Measurements from ENCODE around the gene ABCD1. TPM values are rescaled to one million over a fixed set of nuclear protein-coding genes. Genes with fewer than 3 reads are reported as not detected.
"Not testable (repeated sequence)": the region's sequence is repeated elsewhere in the genome, so short reads cannot be mapped to it uniquely, and the experiment has no call there.

ABCD1 gene
- total RNA-seq, 3 donors from 2014 or later, result 10.2 to 27.8 (median 10.5) TPM

GRCh38 chrX:153702336-153703035 lies 22.2 kb upstream of the ABCD1 start:
- no peak for DNase-seq (ENCODE audit: low spot score in 2 of 2)
- Histone ChIP-seq H3K27ac (peak overlapping the region in 1 of 2 donors; percentile 38), H3K27me3 (peaks cover 3 to 23% of the 10 kb centered on the region in 2 donors), H3K9me3 (no peaks in the 10 kb centered on the region), H3K4me1 (no peaks in the 10 kb centered on the region), H3K4me3 (no peak overlapping the region), H3K36me3 (no peaks in the 10 kb centered on the region)
- no peak for TF ChIP-seq POLR2A (IDR thresholded peaks at IDR 0.05)
- no peak for TF ChIP-seq POLR2AphosphoS5 (IDR thresholded peaks at IDR 0.05)
- intact Hi-C loops (cut with DNase I; ENCODE audit: low total_unique reads), result no loop called here

- Histone ChIP-seq H3K27ac (peak overlapping the region in 1 of 2 donors; percentile 38), H3K27me3 (peaks cover 3 to 24% of the 10 kb centered on the region in 2 donors), H3K9me3 (no peaks in the 10 kb centered on the region), H3K36me3 (no peaks in the 10 kb centered on the region), H3K4me3 (no peak overlapping the region), H3K4me1 (no peaks in the 10 kb centered on the region)
- TF ChIP-seq, protein P1, sequence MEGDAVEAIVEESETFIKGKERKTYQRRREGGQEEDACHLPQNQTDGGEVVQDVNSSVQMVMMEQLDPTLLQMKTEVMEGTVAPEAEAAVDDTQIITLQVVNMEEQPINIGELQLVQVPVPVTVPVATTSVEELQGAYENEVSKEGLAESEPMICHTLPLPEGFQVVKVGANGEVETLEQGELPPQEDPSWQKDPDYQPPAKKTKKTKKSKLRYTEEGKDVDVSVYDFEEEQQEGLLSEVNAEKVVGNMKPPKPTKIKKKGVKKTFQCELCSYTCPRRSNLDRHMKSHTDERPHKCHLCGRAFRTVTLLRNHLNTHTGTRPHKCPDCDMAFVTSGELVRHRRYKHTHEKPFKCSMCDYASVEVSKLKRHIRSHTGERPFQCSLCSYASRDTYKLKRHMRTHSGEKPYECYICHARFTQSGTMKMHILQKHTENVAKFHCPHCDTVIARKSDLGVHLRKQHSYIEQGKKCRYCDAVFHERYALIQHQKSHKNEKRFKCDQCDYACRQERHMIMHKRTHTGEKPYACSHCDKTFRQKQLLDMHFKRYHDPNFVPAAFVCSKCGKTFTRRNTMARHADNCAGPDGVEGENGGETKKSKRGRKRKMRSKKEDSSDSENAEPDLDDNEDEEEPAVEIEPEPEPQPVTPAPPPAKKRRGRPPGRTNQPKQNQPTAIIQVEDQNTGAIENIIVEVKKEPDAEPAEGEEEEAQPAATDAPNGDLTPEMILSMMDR (IDR thresholded peaks at IDR 0.05), result no peak
- TF ChIP-seq POLR2A (IDR thresholded peaks at IDR 0.05) (no peak), POLR2AphosphoS5 (IDR thresholded peaks at IDR 0.05) (no peak)
- intact Hi-C loops (cut with DNase I; ENCODE audit: low total_unique reads), result no loop called here
- DNase-seq (ENCODE audit: low spot score in 2 of 2), result peak in 1 of 2 donors; percentile 65
Observed at GRCh38 chrX:153703036-153703370, 21.7 kb upstream of the ABCD1 start.

GRCh38 chrX:153704021-153704526 lies 20.6 kb upstream of the ABCD1 start:
- H3K9me3 ChIP-seq, result no peaks in the 10 kb centered on the region
- DNase-seq (ENCODE audit: low spot score in 2 of 2), result no peak
- TF ChIP-seq, protein P1 (IDR thresholded peaks at IDR 0.05), result no peak
- no peak for TF ChIP-seq POLR2A (IDR thresholded peaks at IDR 0.05)
- no peak for TF ChIP-seq POLR2AphosphoS5 (IDR thresholded peaks at IDR 0.05)
- intact Hi-C loops (cut with DNase I; ENCODE audit: low total_unique reads), result no loop called here
- H3K27me3 ChIP-seq, result peaks cover 3 to 23% of the 10 kb centered on the region in 2 donors
- H3K4me3 ChIP-seq, result no peak overlapping the region
- H3K4me1 ChIP-seq, result no peaks in the 10 kb centered on the region
- no peaks in the 10 kb centered on the region for H3K36me3 ChIP-seq
- H3K27ac ChIP-seq, result peak overlapping the region in 1 of 2 donors; percentile 19

DNA sequence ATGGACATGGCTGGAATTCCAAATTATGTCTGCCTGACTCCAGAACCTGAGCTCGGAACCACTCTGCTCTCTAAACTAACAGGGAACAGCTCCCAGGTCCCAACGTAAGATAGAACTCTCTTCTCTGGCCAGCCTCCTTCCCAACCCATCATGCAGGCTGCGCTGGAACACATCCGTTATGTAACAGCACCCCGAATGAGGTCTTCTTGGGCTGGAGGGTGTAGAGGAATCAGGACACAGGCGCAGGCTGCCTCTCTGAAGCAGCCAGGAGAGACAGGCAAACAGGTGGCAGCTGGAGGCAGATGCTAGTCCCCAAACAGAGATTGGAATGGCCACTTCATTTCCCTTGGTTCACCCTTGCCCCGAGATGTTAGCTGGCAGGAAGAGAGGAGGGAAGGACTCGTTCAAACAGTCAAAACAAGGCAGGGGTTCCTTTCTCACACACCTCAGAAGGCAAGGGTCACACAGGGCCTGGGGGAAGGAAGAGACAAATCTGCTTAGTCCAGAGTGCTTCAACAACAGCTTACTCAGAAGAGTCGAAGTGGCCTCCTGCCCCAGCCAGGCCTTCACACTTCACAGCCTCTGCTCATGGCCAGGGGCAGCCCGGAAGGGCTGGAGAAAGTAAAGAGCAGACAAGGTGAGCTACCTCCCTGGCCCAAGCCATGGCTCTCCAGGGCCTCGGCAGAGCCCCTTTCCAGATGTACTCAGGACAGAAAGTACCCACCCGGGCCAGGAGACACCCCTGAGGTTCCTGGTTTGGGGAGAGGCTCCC lies 19.8 kb upstream of the ABCD1 start:
- H3K9me3 ChIP-seq; DNase-seq (ENCODE audit: low spot score in 2 of 2); intact Hi-C loops (cut with DNase I; ENCODE audit: low total_unique reads); H3K4me3 ChIP-seq; H3K36me3 ChIP-seq; H3K4me1 ChIP-seq: not testable (repeated sequence)
- peak overlapping the region in 1 of 2 donors; percentile 19 for H3K27ac ChIP-seq
- peaks cover 3 to 23% of the 10 kb centered on the region in 2 donors for H3K27me3 ChIP-seq

DNA sequence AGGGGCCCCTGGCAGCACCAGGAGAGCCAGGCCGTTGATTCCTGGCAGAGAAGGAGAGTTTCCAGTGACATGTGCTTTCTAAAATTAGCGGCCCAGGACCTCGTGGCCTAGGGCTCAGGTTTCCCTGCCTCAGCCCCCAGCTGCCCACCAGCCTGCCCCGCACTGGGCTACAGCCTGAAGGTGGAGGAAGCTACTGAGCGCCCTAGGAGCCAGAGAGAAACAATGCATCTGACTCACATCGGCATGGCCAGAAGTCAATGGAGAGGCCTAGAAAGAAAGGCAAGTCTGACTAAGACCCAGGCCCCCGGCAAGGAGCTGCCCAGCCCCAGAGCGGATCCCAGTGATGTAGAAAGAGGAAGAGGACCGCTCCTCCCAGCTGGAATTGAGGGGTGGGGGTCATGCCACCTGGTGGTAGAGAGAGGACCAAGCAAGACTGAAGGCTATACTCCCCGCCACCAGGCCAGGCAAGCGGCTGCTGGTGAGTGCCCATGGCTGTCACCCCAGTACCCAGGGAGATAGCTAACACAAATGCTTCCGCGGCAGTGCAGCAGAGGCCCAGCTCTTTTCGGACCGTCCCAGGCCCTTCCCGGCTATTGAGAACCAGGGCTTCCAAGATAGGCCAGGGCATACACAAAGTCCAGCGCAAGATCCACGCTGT lies 19.1 kb upstream of the ABCD1 start:
- DNase-seq (ENCODE audit: low spot score in 2 of 2); H3K9me3 ChIP-seq; intact Hi-C loops (cut with DNase I; ENCODE audit: low total_unique reads); H3K36me3 ChIP-seq; H3K27ac ChIP-seq; H3K4me3 ChIP-seq; H3K4me1 ChIP-seq: not testable (repeated sequence)
- H3K27me3 ChIP-seq, result peaks cover 3 to 21% of the 10 kb centered on the region in 2 donors

DNA sequence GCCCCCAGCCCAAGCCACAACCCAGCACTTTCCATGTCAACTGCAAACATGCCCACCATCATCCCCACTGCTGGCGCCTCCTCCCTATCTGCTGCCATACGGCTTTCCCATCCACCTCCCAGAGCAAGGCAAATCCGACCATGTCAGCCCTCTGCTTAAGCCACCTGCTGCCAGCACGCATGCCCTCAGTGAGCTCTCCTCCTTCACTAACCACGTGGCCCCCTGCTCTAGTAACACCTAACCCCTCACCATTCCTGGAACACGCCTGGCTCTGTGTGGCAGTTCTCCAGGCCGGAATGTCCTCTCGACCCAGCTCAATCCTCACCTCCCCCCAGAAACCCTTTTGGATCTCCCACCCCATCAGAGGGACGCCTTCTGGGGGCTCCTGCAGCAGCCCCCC lies 17.9 kb upstream of the ABCD1 start:
- Histone ChIP-seq H3K4me3 (no peak overlapping the region), H3K4me1 (no peaks in the 10 kb centered on the region), H3K27me3 (peaks cover 3 to 18% of the 10 kb centered on the region in 2 donors), H3K27ac (no peak overlapping the region), H3K36me3 (no peaks in the 10 kb centered on the region), H3K9me3 (no peaks in the 10 kb centered on the region)
- DNase-seq (ENCODE audit: low spot score in 2 of 2), result no peak
- intact Hi-C loops (cut with DNase I; ENCODE audit: low total_unique reads), result no loop called here
- no peak for TF ChIP-seq POLR2AphosphoS5 (IDR thresholded peaks at IDR 0.05)
- TF ChIP-seq POLR2A (IDR thresholded peaks at IDR 0.05), result no peak
- TF ChIP-seq, protein P1 (IDR thresholded peaks at IDR 0.05), result no peak

Data from breast epithelium (tissue), 4 donors.